ENCODE results near the gene AGMAT. TPM values are rescaled to one million over a fixed set of nuclear protein-coding genes. Genes with fewer than 3 reads are reported as not detected.

The AGMAT gene
- total and polyA plus RNA-seq, 9 of the 15 experiments (the other 6 are each of a cell fraction or from before 2014, with no cell fraction given): not detected

GRCh38 chr1:15540186-15540585, 44.7 kb downstream of the AGMAT start:
- no peak overlapping the region for H3K4me2 ChIP-seq (ENCODE audit: insufficient read depth, low read length)
- no peaks in the 10 kb centered on the region for H3K9me1 ChIP-seq (ENCODE audit: control insufficient read depth, insufficient read depth, low read length)
- no peak for ATAC-seq
- peaks cover 16 to 37% of the 10 kb centered on the region in 2 experiments for H3K4me1 ChIP-seq (replicated peaks in 1 of 2; ENCODE audit: control insufficient read depth in 2 of 2, insufficient read depth in 2 of 2, low read length in 2 of 2)
- no peak overlapping the region for H3K4me3 ChIP-seq
- BruUV-seq (replicated peaks): no TSS peak
- 88% methylated on average over 8 of the region's 8 CpGs for WGBS (ENCODE audit: insufficient coverage, low coverage, missing lambda C conversion rate)
- in situ Hi-C loops (cut with MboI) (no loop called here), intact Hi-C loops (cut with micrococcal nuclease) (loop anchor here (5.0 kb wide), 1 partner anchor 82 kb away; no protein-coding TSS in a partner anchor)
- DNase-seq (ENCODE audit: extremely low read depth in 1 of 4, low spot score in 3 of 4): no peak
- H3K9me3 ChIP-seq (replicated peaks; ENCODE audit: control insufficient read depth, insufficient read depth, low read depth, low read length): no peaks in the 10 kb centered on the region
- no peak overlapping the region for H3K27ac ChIP-seq (ENCODE audit: extremely low read depth, low read depth, low read length)
- H3K36me3 ChIP-seq (ENCODE audit: control insufficient read depth, insufficient read depth, low read length): peaks cover 75% of the 10 kb centered on the region
- no peaks in the 10 kb centered on the region for H3K27me3 ChIP-seq (ENCODE audit: control insufficient read depth in 2 of 2, insufficient read depth in 2 of 2, low read length in 2 of 2)
- H3K79me2 ChIP-seq (ENCODE audit: control insufficient read depth, insufficient read depth, low read length): no peaks in the 10 kb centered on the region
- CTCF ChIA-PET (ENCODE audit: low intra/inter-chr PET ratio): no interaction called here
- FAIRE-seq: no peak
- POLR2A ChIA-PET: interaction anchor here (0.7 to 2.1 kb wide), 4 partner anchors 11 to 38 kb away, joined by 3 to 7 read pairs (median 5); partner anchors contain the start of gene DNAJC16
- H3K9ac ChIP-seq (ENCODE audit: insufficient read depth in 1 of 2, low read depth in 2 of 2, low read length in 2 of 2): no peak overlapping the region
- H4K20me1 ChIP-seq (replicated peaks; ENCODE audit: control insufficient read depth, insufficient read depth, low read length): no peaks in the 10 kb centered on the region
- H2AFZ ChIP-seq (ENCODE audit: low read depth, low read length): no peak overlapping the region
- TF ChIP-seq NONO (IDR thresholded peaks at IDR 0.05; ENCODE audit: low read depth in 2 of 2, low read length in 1 of 2) (no peak), E2F5 (CRISPR knock-in tag; IDR thresholded peaks at IDR 0.05) (no peak), FOS (IDR thresholded peaks at IDR 0.05; ENCODE audit: extremely low read depth, insufficient read length) (no peak), HLTF (IDR thresholded peaks at IDR 0.05) (no peak), PRMT5 (CRISPR knock-in tag; IDR thresholded peaks at IDR 0.05) (no peak), CREB5 (CRISPR knock-in tag; IDR thresholded peaks at IDR 0.05) (no peak), ZBTB26 (CRISPR knock-in tag; IDR thresholded peaks at IDR 0.05) (no peak), HNRNPK (IDR thresholded peaks at IDR 0.05; ENCODE audit: low read depth, low read length, poor library complexity, severe bottlenecking) (no peak), NR3C1 (CRISPR knock-in tag; IDR thresholded peaks at IDR 0.05) (no peak), POLR3A (IDR thresholded peaks at IDR 0.05; ENCODE audit: borderline replicate concordance, extremely low read depth, insufficient read depth, insufficient read length) (no peak), TCF7L2 (IDR thresholded peaks at IDR 0.05; ENCODE audit: low read depth, low read length) (no peak), SMAD2 (IDR thresholded peaks at IDR 0.05; ENCODE audit: low read depth, low read length) (no peak), HSF4 (CRISPR knock-in tag; IDR thresholded peaks at IDR 0.05; ENCODE audit: borderline replicate concordance) (no peak), TAL1 (IDR thresholded peaks at IDR 0.05) (no peak), USF2 (CRISPR knock-in tag; IDR thresholded peaks at IDR 0.05) (no peak), ZNF282 (CRISPR knock-in tag; IDR thresholded peaks at IDR 0.05) (no peak), KDM2B (CRISPR knock-in tag; IDR thresholded peaks at IDR 0.05) (no peak)

All from K562 (cell line).